HG03571 (cell line): ENCODE data around the gene BTBD17.

Experiments used
- ATAC-seq: cut with Tn5 transposase; IDR thresholded peaks from one replicate; pipeline ENCODE4 v1.9.1; 2021; ENCODE audit not compliant: unreplicated experiment

BTBD17 gene

DNA sequence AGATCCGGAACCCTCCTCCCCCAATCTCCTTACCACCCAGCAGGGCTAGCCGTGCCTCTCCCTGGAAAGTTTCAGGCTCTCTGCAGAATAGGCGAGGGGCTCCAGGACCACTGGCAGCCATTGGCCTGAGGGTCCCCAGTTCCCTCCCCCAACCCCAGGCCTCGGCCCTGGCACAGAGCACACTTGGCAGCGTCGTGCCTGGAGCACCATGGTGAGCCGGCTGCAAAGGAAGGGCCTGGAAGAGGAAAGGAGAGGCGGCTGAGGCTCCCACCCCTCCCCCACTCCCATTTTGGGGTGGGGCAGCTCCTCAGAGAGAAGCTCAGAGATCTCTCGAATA, 369 bp upstream of the BTBD17 start:
- ATAC-seq: no peak

DNA sequence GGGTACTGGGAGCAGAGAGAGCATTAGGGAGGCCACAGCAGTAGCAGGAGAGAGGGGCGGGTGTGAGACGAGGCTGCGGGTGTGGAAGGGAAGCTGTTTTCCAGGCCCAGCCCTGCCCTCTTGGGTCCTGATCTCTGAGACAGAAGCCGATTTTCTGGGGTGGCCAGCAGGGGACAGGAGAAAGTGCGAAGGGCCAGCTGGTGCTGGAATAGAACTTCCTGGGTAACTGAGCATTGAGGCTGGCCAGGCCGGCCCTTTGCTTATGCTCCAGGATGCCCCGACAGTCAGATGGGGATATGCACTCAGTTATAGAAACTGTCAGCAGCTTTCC, 804 bp downstream of the BTBD17 start:
- no peak for ATAC-seq

DNA sequence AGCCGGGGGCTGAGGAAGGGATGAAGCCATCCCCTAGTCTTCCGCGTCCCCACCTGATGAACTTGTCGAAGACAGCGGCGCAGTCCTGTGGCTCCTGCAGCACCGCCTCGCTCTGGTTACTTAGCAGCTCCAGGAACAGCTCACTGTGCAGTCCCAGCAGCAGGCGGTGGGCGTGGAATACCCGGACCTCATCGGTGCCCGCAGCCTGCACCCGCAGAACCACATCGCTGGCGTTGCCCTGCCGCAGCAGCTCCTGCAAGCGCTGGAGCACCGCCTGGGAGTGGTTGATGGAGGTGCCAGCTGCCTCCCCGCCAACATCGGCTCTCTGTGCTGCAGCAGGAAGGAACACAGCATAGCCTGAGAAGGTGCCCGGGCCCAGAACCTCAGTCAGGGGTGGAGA, 1.8 kb downstream of the BTBD17 start:
- ATAC-seq: no peak

DNA sequence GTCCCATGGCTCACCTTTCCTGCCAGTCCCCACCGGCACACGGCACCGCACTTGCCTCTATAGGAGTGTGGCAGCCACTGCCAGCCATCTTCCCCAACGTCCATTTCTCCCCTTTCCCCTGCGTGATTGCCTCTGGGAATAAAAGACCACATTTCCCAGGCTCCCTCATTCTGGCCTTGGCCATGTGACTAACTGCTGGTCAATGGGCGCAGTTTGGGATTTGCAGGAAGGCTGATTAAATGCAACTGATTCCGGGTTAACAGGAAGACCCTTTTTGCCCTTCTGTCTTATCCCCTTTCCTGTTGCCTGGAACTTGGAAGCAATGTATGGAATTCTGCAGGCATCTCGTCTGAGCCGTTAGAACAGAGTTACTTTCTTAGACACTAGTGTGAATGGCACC, 3.0 kb downstream of the BTBD17 start:
- no peak for ATAC-seq

DNA sequence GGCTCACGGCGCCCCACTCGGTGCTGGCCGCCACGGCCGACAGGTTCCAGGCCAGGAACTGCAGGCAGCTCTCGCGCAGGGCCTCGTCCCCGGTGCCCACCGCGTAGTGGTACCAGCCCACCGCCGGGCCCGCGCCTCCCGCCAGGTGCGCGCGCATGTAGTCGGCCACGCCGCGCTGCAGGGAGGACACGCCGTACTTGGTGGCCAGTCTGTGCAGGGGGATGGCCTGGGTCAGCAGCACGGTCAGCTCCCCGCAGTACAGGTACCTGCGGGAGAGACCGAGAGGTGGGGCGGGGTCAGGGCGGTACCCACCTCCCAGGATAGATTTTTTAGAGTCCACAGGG, 4.2 kb downstream of the BTBD17 start:
- no peak for ATAC-seq

DNA sequence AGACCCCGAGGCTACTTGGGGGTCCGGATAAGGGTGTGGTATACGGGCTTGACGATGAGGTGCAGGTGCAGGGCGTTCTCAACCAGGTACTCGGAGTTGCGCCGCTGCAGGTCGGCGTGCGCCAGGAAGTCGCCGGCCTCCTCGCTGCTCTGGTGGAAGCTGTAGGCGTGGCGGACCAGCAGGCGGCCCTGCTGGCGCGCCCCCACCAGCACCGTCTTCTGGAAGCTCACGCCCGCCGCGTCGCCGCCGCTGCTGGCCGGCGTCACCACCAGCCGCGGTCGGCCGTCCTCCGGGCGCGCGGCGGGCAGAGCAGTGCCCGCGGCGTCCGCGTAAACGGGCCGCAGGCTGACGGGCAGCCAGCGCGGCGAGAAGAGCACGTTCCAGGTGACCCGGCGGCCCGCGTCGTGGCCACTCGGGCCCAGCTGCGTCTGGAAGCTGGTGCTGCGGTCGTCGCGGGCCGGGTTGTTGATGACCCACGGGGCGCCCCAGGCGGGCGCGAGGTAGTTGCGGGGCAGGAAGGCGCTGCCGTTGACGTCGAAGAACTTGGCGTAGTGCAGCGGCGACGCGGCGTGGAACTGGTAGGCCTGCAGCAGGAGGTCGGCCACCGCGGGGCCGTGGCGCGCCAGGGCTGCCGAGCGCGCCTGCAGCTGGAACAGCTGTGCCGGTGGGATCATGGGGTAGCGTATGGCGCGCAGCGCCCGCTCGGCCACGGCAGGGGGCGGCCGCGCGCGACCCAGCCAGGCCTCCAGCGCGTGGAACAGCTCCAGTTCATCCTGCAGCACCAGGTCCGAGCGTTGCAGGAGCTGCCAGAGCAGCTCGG, 4.8 kb downstream of the BTBD17 start:
- ATAC-seq: no peak

DNA sequence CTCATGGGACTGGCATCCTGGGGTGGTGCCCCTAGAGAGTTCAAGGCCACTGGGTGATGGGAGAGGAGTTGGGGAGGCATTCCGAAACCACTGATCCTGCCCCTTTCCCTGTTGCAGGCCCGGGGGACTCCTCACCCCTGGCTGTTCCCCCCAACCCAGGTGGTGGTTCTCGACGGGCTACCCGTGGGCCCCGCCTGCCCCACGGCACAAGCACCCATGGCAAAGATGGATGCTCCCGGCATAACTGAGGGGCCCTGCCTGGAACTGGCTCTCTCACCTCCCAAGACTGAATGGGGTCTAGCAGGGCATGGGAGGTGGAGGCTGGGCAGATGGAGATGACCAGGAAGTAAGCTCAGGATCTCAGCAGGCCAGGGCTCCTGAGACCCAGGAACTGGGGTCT, 6.6 kb downstream of the BTBD17 start:
- ATAC-seq: no peak

DNA sequence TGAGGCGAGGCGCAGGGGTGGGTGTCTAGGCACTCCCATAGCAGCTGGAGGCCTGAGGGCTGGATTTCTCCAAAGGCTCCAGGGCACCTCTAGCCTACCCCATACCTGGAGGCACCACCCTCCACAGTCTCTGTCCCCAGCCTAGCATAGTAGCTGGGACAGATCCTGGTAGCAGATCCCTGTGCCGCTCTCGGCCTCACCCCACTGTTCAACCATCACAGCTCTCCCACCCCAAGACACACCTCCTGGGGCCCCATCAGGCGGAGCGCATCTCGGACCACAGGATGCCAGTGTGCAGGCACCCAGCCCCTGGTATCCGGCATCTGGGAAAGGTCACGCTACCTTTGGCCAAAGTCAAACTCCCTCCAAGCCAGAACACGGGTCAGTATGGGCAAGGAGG, 7.1 kb downstream of the BTBD17 start:
- no peak for ATAC-seq

DNA sequence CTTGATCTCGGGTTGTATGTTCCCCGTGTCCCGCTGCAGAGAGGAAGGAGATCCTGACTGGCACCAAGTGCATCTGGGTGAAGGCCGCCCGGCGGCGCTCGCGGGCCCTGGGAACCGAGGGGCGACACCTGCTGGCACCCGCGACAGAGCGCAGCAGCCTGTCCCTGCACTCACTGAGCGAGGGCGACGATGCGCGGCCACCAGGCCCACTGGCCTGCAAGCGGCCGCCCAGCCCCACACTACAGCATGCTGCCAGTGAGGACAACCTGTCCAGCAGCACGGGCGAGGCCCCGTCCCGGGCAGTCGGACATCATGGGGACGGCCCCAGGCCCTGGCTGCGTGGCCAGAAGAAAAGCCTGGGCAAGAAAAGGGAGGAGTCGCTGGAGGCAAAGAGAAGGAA, 7.5 kb downstream of the BTBD17 start:
- no peak for ATAC-seq

DNA sequence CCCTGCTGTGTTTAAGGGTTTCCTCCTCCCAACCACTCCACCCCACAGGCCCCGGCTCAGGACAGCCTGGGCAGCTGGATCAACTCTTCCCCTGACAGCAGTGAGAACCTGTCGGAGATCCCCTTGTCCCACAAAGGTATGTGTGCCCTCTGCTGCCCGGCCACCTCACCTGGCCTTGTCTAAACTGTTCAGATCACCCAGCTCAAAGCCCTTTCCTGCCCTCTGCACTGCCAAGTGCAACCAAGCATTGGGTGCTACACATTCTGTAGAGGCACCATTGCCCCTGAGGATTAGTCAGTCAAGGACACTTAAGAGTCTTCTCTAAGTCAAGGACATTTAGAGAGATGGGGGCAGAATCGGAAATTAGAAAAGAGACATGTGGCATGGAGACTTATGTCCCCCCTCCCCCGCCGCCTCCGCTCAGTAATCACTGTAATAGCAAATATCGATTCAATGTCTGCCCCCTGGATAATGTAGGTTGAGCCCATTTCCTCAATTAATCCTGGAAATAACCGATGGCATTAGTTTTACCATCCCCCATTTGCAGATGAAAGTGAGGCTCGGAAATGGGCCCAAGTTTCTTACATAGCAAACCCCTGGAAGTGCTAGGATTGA, 8.1 kb downstream of the BTBD17 start:
- no peak for ATAC-seq

DNA sequence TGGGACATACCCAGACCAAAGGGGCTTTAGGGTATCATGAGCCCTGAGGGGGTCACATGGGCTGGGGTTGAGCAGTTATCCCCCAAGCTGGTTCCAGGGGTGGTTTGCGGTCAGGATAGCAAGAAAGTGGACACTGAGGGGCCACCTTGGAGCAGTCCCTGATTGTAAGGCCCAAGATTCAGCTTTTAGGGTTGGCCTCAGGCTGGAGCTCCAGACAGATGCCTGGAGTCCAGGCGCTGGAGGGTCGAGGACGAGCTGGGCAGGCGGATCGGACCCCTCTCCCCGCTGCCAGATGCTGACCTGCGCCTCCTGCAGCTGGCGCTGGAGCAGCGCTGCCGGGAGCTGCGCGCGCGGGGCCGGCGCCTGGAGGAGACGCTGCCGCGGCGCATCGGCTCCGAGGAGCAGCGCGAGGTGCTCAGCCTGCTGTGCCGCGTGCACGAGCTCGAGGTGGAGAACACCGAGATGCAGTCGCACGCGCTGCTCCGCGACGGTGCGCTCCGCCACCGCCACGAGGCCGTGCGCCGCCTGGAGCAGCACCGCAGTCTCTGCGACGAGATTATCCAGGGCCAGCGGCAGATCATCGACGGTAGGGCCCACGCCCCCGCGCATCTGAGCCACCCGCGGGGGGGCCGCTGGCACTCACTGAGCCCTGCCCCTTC, 10.0 kb downstream of the BTBD17 start:
- no peak for ATAC-seq

DNA sequence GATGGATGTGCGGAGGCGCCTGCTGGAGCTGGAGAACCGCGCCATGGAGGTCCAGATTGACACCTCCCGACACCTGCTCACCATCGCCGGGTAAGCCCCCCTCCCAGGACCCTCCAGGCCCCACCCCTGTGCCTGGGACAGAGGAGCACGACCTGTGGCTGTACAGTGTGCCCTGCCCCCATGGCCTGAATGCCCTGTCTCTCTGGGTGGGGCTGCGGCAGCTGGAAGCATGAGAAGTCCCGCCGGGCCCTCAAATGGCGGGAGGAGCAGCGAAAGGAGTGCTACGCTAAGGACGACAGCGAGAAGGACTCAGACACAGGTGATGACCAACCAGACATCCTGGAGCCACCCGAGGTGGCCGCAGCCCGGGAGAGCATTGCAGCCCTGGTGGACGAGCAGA, 11.2 kb downstream of the BTBD17 start:
- no peak for ATAC-seq

DNA sequence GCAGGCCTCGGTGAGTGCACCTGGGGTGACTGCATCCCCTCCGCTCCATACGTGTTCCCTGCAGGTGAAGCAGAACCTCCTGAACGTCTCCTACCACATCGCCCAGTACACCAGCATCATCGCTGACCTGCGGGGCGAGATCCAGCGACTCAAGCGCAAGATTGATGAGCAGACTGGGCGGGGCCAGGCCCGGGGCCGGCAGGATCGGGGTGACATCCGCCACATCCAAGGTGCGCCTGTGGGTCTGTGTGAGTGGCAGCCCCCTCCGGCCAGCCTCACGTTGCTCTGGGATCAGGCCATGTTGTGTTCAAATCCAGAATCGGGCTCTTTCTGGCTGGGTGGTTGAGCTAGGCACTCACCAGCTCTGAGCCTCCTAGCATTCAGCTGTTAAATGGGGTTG, 12.5 kb downstream of the BTBD17 start:
- no peak for ATAC-seq

DNA sequence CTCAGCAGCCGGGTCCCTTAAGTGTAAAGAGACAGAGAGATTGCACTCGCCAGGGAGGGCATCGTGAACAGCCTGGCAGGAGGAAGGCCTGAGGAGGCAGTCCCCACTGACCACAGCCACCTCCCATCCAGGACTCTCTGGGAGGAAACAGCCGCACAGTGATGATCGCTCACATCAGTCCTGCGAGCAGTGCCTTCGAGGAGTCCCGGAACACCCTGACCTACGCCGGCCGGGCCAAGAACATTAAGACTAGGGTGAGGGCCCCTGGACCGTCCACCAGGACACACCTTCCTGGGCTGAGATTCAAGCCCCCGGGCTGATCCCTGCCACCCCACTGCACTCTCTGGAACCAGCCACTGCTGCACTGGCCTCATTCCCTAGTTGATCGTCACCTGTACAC, 14.0 kb downstream of the BTBD17 start:
- no peak for ATAC-seq

DNA sequence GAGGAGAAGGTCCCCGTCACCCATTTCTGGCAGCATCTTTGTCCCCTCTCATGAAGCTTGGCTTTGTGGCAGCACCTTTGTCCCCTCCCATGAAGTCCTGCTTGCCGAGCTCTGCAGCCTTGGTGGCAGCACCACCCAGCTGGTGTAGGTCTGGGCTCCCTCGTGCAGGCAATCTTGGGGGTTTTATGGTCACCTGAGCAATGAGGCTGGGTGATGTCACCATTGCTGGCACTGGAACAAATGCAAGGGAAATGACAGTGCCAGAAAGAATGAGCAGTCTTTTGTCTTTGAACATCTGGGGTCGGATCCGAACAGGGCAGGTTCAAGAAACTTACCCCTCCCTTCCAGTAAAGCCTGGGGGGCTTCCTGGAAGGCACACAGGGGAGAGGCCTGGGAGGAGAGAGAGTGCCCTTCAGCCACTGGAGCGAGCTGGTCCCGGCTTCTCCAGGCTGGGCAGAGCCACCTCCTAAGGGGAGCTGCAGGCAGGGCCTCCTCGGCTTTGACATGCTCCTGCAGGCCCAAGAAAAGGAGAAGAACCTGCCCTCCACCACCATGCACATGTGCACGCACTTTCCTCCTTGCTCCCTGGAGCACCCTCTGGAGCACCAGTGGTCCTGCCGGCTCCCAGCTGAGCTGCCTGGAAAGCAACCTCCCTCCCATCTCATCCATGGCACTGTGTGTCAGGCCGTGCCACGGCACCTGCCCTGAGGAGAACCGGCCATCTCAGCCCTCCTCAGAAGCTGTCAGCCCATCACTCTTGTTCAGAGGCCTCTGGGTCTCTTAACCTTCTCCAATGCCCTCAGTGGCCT, 16.0 kb downstream of the BTBD17 start:
- ATAC-seq: no peak

DNA sequence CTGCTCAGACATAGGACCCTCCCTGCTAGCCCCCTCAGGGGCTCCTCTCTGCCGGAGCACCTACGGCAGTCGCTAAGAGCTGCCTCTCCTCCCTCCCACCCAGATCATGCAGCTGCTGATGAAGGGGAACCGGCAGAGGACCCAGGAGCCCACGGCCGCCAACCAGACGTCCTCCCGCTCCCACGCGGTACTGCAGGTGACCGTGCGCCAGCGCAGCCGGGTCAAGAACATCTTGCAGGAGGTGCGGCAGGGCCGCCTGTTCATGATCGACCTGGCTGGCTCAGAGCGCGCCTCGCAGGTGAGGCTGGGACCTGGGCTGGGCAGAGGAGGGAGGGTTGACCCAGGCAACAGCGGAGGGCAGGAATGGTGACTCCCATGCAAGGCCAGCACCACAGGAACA, 17.0 kb downstream of the BTBD17 start:
- ATAC-seq: no peak

DNA sequence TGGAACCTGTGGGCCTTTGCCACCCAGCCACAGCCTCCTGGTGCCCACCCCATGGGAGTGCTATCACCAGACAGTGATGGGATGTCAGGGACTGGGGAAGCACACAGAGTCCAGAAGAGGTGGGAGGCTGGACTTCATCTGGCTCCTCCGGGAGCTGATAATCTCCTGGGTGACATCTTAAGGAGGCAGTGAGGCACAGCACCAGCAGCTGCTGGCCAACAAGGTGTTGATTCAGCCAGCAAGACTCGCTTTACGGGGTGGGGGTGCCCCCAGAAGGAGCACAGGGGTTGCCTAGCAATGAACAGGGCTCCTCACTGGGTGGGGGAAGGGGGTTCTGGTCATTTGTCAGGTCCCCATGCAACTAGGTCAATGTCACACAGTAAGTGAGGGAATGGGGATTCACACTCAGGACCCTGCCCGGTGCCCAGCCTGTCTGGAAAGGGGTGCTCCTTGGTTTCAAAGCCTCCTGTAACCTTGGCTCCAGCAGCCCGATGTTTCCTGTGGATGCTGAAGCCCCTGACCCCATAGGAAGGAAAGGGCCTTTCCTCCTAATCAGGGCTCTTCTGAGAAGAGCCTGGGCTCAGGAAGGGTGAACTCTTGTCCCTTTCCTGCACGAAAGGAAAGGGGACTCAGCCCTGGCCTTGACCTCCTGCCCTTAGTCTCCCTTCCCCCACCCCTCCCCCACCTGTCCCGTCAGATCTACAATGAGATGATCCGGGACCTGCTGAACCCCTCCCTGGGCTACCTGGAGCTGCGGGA, 18.0 kb downstream of the BTBD17 start:
- no peak for ATAC-seq

DNA sequence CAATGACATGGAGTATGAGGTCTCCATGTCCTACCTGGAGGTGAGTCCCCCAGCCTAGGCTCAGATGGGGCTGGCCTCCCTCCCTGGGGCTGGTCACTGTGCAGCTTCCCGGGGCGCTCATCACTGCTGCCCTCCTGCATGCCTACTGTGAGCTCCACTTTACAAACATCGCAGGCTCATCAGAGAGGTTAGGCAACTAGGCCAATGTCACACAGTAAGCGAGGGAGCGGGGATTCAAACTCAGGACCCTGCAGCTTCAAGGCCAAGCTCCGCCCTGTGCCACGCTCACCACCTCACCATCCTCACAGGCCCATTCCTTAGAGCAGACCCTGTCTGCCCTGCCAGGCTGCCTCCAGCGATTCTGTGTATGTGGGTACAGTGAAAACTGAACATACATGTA, 18.5 kb downstream of the BTBD17 start:
- ATAC-seq: no peak

DNA sequence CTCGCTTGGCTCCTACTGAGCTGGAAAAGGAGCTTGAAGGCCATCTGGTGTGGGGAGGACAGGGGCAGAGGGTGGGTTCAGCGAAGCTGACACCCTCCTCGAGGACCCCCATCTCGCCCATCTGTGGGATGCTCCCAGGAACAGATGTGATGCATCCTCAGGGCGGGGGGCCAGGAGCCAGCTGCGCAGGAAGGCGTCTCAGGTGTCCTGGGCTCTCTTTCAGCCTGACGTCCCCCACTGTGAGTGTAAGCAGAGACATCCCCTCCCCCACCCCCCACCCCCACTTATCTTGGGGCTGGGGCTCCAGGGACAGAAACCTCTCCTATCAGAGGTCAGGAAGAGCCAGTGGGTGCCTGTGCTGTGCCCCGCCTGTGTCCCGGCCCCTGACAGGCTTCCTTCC, 19.4 kb downstream of the BTBD17 start:
- no peak for ATAC-seq

DNA sequence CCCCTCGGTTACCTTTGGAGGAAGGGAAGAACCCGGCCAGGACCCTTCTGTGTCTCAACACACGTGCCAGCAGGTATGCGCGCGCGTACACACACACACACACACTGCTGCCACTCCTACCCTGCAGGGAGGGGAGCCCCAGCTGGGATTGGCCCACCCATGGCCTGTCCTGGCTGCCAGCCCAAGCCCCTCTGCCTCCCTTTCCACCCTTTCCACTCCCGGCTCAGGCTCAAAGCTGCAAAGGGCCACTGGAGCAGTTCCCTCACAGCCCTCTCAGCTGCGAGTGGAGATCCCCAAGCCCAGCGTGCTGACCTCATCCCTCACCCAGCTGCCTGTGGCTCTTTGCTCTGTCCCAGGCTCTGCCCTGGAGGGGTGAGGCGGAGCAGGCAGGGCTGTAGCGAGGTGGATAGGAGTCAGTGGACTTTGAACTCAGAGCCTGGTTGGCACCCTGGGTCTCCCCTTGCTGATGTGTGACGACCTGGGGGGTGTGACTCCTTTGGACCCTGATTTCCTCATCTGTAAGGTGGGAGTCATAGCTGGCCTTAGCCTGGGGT, 21.1 kb downstream of the BTBD17 start:
- no peak for ATAC-seq
